Fibroblast of villous mesenchyme (primary cell): ENCODE data around the gene TAAR6. TPM values are rescaled to one million over a fixed set of nuclear protein-coding genes. Genes with fewer than 3 reads are reported as not detected.
"Not testable (repeated sequence)": the region's sequence is repeated elsewhere in the genome, so short reads cannot be mapped to it uniquely, and the experiment has no call there.

Source experiments
- DNase-seq: peaks from one replicate; pipeline ENCODE4 v3.0.0-alpha.2; 2010; ENCODE audit warnings: low read depth
- H3K4me3 ChIP-seq: 2 replicates; pipeline ENCODE4 v1.5.1; 2011; ENCODE audit warnings: low read depth, mild to moderate bottlenecking, low read length
- total RNA-seq: library from RNA; depleted of rRNA; stranded (reverse); fragments of >200 nt; gene quantifications from 2 replicates; pipeline ENCODE4 v1.2.3, GENCODE V29; 2012
- TF ChIP-seq, protein P1 (sequence below): IDR thresholded peaks from 2 replicates; pipeline ENCODE4 v1.5.1; 2012; ENCODE audit warnings: low read depth, mild to moderate bottlenecking, low read length; ENCODE audit not compliant: insufficient read depth

TAAR6 gene
- total RNA-seq, 1 donor = not detected

- TF ChIP-seq, protein P1, sequence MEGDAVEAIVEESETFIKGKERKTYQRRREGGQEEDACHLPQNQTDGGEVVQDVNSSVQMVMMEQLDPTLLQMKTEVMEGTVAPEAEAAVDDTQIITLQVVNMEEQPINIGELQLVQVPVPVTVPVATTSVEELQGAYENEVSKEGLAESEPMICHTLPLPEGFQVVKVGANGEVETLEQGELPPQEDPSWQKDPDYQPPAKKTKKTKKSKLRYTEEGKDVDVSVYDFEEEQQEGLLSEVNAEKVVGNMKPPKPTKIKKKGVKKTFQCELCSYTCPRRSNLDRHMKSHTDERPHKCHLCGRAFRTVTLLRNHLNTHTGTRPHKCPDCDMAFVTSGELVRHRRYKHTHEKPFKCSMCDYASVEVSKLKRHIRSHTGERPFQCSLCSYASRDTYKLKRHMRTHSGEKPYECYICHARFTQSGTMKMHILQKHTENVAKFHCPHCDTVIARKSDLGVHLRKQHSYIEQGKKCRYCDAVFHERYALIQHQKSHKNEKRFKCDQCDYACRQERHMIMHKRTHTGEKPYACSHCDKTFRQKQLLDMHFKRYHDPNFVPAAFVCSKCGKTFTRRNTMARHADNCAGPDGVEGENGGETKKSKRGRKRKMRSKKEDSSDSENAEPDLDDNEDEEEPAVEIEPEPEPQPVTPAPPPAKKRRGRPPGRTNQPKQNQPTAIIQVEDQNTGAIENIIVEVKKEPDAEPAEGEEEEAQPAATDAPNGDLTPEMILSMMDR = peak; percentile 79
- peak; percentile 74 for DNase-seq
- H3K4me3 ChIP-seq = no peak overlapping the region
Measured at GRCh38 chr6:132530293-132530974, 39.7 kb upstream of the TAAR6 start.

DNA sequence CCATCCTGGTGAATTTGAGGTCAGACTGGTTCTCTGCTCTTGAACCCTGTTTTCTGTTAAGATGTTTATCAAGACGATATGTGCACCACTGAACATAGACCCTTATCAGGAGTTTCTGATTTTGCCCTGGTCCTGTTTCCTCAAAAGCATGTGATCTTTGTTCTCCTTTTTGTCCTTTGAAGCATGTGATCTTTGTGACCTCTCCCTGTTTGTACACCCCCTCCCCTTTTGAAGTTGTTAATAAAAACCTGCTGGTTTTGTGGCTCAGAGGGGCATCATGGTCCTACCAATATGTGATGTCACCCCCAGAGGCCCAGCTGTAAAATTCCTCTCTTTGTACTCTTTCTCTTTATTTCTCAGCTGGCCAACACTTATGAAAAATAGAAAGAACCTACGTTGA lies 35.6 kb upstream of the TAAR6 start:
- DNase-seq, H3K4me3 ChIP-seq: not testable (repeated sequence)

DNA sequence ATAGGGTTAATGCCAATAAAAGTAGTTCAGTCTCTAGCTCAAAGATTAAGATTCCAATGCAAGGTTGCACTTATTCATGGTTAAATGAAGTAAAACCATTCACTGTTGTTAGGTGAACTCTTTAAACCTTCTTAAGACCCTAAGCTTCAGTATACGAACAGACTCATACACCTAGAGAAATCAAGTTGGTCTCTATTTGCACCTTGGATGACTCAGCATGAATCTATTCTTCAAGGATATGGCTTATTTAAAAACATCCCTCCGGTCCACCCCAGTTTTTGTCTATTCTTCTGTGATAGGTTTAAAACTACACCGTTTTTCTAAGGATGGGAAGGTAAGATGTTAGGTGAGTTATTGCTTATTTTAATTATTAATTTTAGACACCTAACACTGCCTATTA lies 33.0 kb upstream of the TAAR6 start:
- no peak for DNase-seq
- no peak overlapping the region for H3K4me3 ChIP-seq
- TF ChIP-seq, protein P1 = no peak

DNA sequence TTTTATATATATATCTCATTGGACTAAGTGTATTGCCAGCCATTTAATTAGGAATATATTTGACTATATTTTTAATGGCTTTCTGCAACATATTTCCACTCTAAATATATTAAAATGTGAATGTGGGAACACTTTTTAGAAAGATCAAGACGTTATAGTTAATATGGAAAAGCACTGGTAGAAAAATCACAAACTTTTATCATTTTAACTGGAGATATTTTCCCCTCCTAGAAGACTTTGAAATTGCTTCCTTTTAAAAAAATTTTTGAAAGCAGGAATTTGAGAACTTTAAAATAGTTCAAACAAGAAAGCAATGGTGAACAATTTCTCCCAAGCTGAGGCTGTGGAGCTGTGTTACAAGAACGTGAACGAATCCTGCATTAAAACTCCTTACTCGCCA lies 32.1 kb upstream of the TAAR6 start, which contains the start of gene TAAR9:
TAAR9 (plus strand) TSS at position 301 of the 400 bp plus-strand sequence; CDS start at position 314, 13 bp downstream.
- TF ChIP-seq, protein P1 = no peak
- no peak for DNase-seq
- H3K4me3 ChIP-seq = no peak within 1 kb of the TSS

- no peak overlapping the region for H3K4me3 ChIP-seq
- TF ChIP-seq, protein P1 = no peak
- no peak for DNase-seq
Measured at GRCh38 chr6:132544826-132545225, 25.3 kb upstream of the TAAR6 start.

DNA sequence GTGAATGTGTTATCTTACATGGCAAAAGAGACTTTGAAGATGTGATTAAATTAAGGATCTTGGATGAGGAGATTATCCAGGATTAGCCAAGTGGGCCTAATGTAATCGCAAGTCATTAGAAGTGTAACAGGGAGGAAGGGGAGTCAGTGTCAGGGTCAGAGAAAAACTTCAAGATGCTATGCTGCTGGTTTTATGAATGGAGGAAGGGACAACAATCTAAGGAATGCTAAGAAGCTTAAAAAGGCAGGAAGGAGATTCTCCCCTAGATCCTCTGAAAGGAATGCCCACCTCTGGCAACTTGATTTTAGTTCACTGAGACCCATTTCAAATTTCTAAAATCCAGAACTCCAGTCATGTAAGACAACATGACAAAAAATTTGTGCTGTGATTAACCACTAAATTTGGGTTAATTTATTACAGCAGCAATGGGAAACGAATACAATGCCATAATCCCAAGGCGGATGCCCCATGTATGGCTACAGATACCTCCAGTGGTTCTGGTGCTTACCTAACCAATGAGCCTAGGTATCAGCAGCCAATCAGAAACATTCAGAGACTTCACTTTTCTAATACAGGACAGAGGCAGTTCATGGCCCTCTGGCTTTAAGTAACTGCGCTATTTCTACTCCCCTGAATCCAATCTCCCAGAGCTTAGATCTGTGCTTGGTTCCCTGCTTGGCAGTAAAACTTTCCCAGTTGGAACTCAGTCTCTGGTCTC lies 21.2 kb upstream of the TAAR6 start:
- TF ChIP-seq, protein P1 = no peak
- H3K4me3 ChIP-seq = no peak overlapping the region
- no peak for DNase-seq

GRCh38 chr6:132551214-132551613 lies 18.9 kb upstream of the TAAR6 start:
- no peak for DNase-seq
- no peak overlapping the region for H3K4me3 ChIP-seq
- TF ChIP-seq, protein P1 = no peak
